Vagina (tissue), 2 donors: Measurements from ENCODE around the gene RAB8A. TPM values are rescaled to one million over a fixed set of nuclear protein-coding genes. Genes with fewer than 3 reads are reported as not detected.
"Not testable (repeated sequence)": the region's sequence is repeated elsewhere in the genome, so short reads cannot be mapped to it uniquely, and the experiment has no call there.

Experiments
- DNase-seq, 2 donors: peaks; one replicate each; pipeline ENCODE4 v3.0.0-alpha.2; 2017; ENCODE audit errors: extremely low spot score in 2 of 2
- H3K27ac ChIP-seq: fragments of 200-600 bp; sonication (generic); one replicate; pipeline ENCODE4 v1.5.1; 2019
- H3K27me3 ChIP-seq: fragments of 200-600 bp; sonication (generic); one replicate; pipeline ENCODE4 v1.5.1; 2019
- H3K36me3 ChIP-seq, 2 donors: fragments of 200-600 bp; sonication (generic); one replicate each; pipeline ENCODE4 v1.5.1; 2017 to 2019
- H3K4me1 ChIP-seq: fragments of 200-600 bp; sonication (generic); one replicate; pipeline ENCODE4 v1.5.1; 2019
- H3K4me3 ChIP-seq, 2 donors: fragments of 200-600 bp; sonication (generic); 1 replicate in 1 of 2; 2 replicates in 1 of 2; pipeline ENCODE4 v1.5.1; 2016 to 2019
- H3K9me3 ChIP-seq: fragments of 200-600 bp; sonication (generic); one replicate; pipeline ENCODE4 v1.5.1; 2019
- POLR2A ChIP-seq, 2 donors: fragments of 450-650 bp; IDR thresholded peaks; one replicate each; pipeline ENCODE4 v1.6.1; 2017; ENCODE audit warnings: antibody characterized with exemption in 2 of 2, mild to moderate bottlenecking in 2 of 2, moderate library complexity in 2 of 2
- POLR2AphosphoS5 ChIP-seq, 2 donors: sonication (generic); formaldehyde crosslinking; IDR thresholded peaks; one replicate each; pipeline ENCODE4 v1.9.0; 2017; ENCODE audit warnings: antibody characterized with exemption in 2 of 2, mild to moderate bottlenecking in 2 of 2, low read depth in 1 of 2; ENCODE audit not compliant: insufficient read depth in 1 of 2
- intact Hi-C: fragments of 100-400 bp; cut with DNase I; formaldehyde crosslinking; loops from one replicate; pipeline ENCODE4 v1.15.1; 2023
- total RNA-seq: library from RNA; depleted of rRNA; stranded (reverse); fragments of >200 nt; gene quantifications from one replicate; pipeline ENCODE4 v1.2.3, GENCODE V29; 2016
- TF ChIP-seq, protein P1 (sequence below), 3 experiments: fragments of 450-650 bp in 2 of 3; fragments of 200-600 bp in 1 of 3; sonication (generic) in 1 of 3; IDR thresholded peaks; one replicate each; pipeline ENCODE4 v1.5.1; 2017 to 2019; ENCODE audit warnings: antibody characterized with exemption in 3 of 3, mild to moderate bottlenecking in 2 of 3, moderate library complexity in 2 of 3

RAB8A gene
- total RNA-seq, 1 donor from 2014 or later = 30.4 TPM

DNA sequence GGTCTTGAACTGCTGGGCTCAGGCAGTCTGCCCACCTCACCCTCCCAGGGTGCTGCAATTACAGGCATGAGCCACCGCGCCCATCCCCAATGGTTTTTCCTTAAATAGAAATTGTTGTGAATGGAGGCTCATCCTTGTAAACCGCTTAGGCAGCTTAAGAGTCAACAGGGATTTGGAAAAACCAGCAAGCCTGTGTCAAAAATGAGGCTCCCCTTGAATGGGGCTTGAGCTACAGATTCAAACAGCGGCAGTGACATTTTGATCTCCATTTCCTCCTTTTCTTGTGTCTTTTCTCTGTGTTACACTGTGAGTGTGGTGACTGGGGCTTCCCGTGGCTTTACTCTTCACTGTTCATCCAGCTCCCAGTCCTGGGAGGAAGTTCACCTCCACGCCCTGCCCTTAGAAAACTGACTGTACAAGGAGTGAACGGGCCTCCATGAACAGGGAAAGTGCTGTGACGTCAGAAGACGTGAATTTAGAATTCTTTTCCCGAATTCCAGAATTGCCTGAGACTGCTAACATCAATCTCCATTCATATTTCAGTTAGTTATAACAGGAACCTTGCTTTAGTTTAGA lies 15.3 kb upstream of the RAB8A start:
- no peak overlapping the region for H3K4me3 ChIP-seq
- peaks cover 35% of the 10 kb centered on the region for H3K4me1 ChIP-seq
- peaks cover 5 to 96% of the 10 kb centered on the region in 2 donors for H3K36me3 ChIP-seq
- DNase-seq = no peak
- no peaks in the 10 kb centered on the region for H3K27me3 ChIP-seq
- H3K9me3 ChIP-seq = no peaks in the 10 kb centered on the region
- intact Hi-C loops = no loop called here
- TF ChIP-seq POLR2AphosphoS5 (IDR thresholded peaks at IDR 0.05; ENCODE audit: insufficient read depth in 1 of 2, low read depth in 1 of 2) (no peak), POLR2A (IDR thresholded peaks at IDR 0.05) (no peak)
- TF ChIP-seq, protein P1, sequence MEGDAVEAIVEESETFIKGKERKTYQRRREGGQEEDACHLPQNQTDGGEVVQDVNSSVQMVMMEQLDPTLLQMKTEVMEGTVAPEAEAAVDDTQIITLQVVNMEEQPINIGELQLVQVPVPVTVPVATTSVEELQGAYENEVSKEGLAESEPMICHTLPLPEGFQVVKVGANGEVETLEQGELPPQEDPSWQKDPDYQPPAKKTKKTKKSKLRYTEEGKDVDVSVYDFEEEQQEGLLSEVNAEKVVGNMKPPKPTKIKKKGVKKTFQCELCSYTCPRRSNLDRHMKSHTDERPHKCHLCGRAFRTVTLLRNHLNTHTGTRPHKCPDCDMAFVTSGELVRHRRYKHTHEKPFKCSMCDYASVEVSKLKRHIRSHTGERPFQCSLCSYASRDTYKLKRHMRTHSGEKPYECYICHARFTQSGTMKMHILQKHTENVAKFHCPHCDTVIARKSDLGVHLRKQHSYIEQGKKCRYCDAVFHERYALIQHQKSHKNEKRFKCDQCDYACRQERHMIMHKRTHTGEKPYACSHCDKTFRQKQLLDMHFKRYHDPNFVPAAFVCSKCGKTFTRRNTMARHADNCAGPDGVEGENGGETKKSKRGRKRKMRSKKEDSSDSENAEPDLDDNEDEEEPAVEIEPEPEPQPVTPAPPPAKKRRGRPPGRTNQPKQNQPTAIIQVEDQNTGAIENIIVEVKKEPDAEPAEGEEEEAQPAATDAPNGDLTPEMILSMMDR (IDR thresholded peaks at IDR 0.05) = no peak
- H3K27ac ChIP-seq = peak overlapping the region; percentile 32

DNA sequence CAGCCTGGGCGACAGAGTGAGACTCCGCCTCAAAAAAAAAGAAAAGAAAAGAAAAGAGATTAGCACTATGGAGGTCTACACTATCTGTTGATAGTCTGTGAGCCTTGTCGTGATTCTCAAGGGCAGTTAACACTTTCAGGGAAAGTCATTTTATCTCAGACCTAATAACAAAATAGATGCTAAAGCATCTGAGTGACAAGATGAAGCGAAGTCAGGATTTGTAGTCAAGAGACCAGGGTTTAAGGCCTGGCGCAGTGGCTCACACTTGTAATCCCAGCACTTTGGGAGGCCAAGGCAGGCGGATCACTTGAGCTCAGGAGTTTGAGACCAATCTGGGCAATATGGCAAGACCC lies 13.3 kb upstream of the RAB8A start:
- H3K4me3 ChIP-seq = no peak overlapping the region
- H3K4me1 ChIP-seq = peaks cover 35% of the 10 kb centered on the region
- DNase-seq = no peak
- H3K36me3 ChIP-seq = peaks cover 12 to 96% of the 10 kb centered on the region in 2 donors
- intact Hi-C loops = no loop called here
- no peaks in the 10 kb centered on the region for H3K27me3 ChIP-seq
- no peaks in the 10 kb centered on the region for H3K9me3 ChIP-seq
- TF ChIP-seq POLR2AphosphoS5 (IDR thresholded peaks at IDR 0.05; ENCODE audit: insufficient read depth in 1 of 2, low read depth in 1 of 2) (no peak), POLR2A (IDR thresholded peaks at IDR 0.05) (no peak)
- TF ChIP-seq, protein P1 (IDR thresholded peaks at IDR 0.05) = no peak
- H3K27ac ChIP-seq = peak overlapping the region; percentile 53

DNA sequence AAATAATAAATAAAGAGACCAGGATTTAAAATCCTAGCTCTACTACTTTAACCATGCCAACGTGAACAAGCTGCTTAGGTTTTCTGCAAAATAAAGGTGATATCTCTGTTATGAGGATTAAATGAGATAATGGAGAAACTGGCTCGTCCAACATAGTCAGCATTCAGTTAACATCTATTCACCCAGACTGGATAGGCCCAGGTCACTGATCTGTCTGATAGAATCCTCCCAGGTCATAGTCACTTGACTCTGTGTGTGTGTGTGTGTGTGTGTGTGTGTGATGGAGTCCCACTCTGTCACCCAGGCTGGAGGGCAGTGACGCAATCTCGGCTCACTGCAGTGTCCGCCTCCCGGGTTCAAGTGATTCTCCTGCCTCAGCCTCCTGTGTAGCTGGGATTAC lies 12.9 kb upstream of the RAB8A start:
- H3K36me3 ChIP-seq = peaks cover 12 to 96% of the 10 kb centered on the region in 2 donors
- intact Hi-C loops = no loop called here
- TF ChIP-seq POLR2A (IDR thresholded peaks at IDR 0.05) (no peak), POLR2AphosphoS5 (IDR thresholded peaks at IDR 0.05; ENCODE audit: insufficient read depth in 1 of 2, low read depth in 1 of 2) (no peak)
- TF ChIP-seq, protein P1 (IDR thresholded peaks at IDR 0.05) = no peak
- H3K27me3 ChIP-seq = no peaks in the 10 kb centered on the region
- H3K27ac ChIP-seq = no peak overlapping the region
- H3K9me3 ChIP-seq = no peaks in the 10 kb centered on the region
- H3K4me1 ChIP-seq = peaks cover 35% of the 10 kb centered on the region
- no peak for DNase-seq
- no peak overlapping the region for H3K4me3 ChIP-seq

DNA sequence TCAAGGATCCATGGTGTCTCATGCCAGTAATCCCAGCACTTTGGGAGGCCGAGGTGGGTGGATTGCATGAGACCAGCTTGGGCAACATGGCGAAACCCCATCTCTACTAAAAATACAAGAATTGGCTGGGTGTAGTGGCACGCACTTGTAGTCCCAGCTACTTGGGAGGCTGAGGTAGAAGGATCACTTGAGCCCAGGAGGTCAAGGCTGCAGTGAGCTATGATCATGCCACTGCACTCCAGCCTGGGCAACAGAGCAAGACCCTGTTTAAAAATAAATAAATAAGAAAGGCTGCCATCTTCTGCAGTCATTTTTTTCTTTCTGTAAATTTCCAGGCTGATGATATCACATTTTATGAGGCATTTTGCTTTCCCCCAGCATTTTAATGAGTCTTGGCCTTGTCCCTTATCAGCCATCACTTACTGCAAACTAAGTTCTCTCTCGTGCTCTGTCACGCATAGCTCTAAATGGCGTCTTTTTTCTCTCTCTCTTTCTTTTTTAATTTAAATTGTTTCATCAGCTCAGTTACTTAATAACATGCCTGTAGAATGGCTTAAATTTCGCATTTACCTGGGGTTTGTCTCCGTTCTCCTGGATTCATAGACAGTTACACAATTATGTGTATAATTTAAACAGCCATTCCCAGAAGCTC lies 12.2 kb upstream of the RAB8A start:
- H3K4me3 ChIP-seq, H3K27ac ChIP-seq, H3K9me3 ChIP-seq, H3K27me3 ChIP-seq, intact Hi-C loops, DNase-seq: not testable (repeated sequence)
- Histone ChIP-seq H3K36me3 (peaks cover 12 to 92% of the 10 kb centered on the region in 2 donors), H3K4me1 (peaks cover 35% of the 10 kb centered on the region)

DNA sequence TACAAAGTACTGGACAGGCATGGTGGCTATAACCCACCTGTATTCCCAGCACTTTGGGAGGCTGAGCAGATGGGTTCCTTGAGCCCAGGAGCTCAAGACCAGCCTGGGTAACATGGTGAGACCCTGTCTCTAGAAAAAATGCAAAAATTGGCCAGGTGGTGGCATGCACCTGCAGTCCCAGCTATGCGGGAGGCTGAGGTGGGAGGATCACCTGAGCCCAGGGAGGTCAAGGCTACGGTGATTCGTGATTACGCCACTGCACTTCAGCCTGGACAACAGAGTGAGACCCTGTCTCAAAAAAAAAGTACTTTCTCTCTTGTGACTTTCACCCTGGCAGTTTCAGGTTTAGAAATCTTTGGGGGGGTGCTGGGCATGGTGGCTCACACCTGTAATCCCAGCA lies 11.2 kb upstream of the RAB8A start:
- intact Hi-C loops = no loop called here
- H3K4me1 ChIP-seq = peaks cover 30% of the 10 kb centered on the region
- no peak for DNase-seq
- H3K36me3 ChIP-seq = peaks cover 12 to 81% of the 10 kb centered on the region in 2 donors
- no peak overlapping the region for H3K27ac ChIP-seq
- no peaks in the 10 kb centered on the region for H3K27me3 ChIP-seq
- no peak overlapping the region for H3K4me3 ChIP-seq
- H3K9me3 ChIP-seq = no peaks in the 10 kb centered on the region
- no peak for TF ChIP-seq POLR2AphosphoS5 (IDR thresholded peaks at IDR 0.05; ENCODE audit: insufficient read depth in 1 of 2, low read depth in 1 of 2)
- TF ChIP-seq, protein P1 (IDR thresholded peaks at IDR 0.05) = no peak
- TF ChIP-seq POLR2A (IDR thresholded peaks at IDR 0.05) = no peak
